Activated T-cell treated with anti-CD3 and anti-CD28 coated beads for 48 hours (primary cell): ENCODE results near the gene ZC3H10.
"Not testable (repeated sequence)": the region's sequence is repeated elsewhere in the genome, so short reads cannot be mapped to it uniquely, and the experiment has no call there.

Source experiments
- DNase-seq: peaks from one replicate; pipeline ENCODE4 v3.0.0-alpha.2; 2020; ENCODE audit warnings: low read depth

The ZC3H10 gene

GRCh38 chr12:56117778-56118687 lies at the start of gene ZC3H10:
ZC3H10 (plus strand) TSS chr12:56118266; CDS start chr12:56120563, 2,297 bp downstream.
- DNase-seq = peak; percentile 96

GRCh38 chr12:56071648-56072047 lies 46.4 kb upstream of the ZC3H10 start:
- no peak for DNase-seq

- no peak for DNase-seq
These were observed 43.7 kb upstream of the ZC3H10 start for GRCh38 chr12:56074396-56074795.

- DNase-seq = not testable (repeated sequence)
These were observed 40.1 kb upstream of the ZC3H10 start for GRCh38 chr12:56077966-56078365.

GRCh38 chr12:56078427-56078826 lies 39.6 kb upstream of the ZC3H10 start:
- DNase-seq = no peak

GRCh38 chr12:56078931-56079722 lies 38.9 kb upstream of the ZC3H10 start:
- DNase-seq = peak; percentile 49

GRCh38 chr12:56079723-56080555 lies 38.1 kb upstream of the ZC3H10 start, which contains the start of gene ERBB3:
ERBB3 (plus strand) TSS chr12:56080165; CDS start chr12:56080301, 136 bp downstream.
- peak; percentile 66 for DNase-seq

GRCh38 chr12:56080556-56081138 lies 37.4 kb upstream of the ZC3H10 start:
- DNase-seq = no peak

- DNase-seq = no peak
These were observed 36.4 kb upstream of the ZC3H10 start for GRCh38 chr12:56081393-56082347.

- no peak for DNase-seq
These were observed 35.7 kb upstream of the ZC3H10 start for GRCh38 chr12:56082382-56082781.

- no peak for DNase-seq
These were observed 35.1 kb upstream of the ZC3H10 start for GRCh38 chr12:56082967-56083366.

GRCh38 chr12:56084958-56085543 lies 33.0 kb upstream of the ZC3H10 start:
- DNase-seq = peak; percentile 14

GRCh38 chr12:56086096-56086495 lies 32.0 kb upstream of the ZC3H10 start:
- no peak for DNase-seq

GRCh38 chr12:56086608-56087007 lies 31.5 kb upstream of the ZC3H10 start:
- no peak for DNase-seq

- DNase-seq = no peak
These were observed 30.8 kb upstream of the ZC3H10 start for GRCh38 chr12:56087220-56087619.

- no peak for DNase-seq
These were observed 20.3 kb upstream of the ZC3H10 start for GRCh38 chr12:56097738-56098137.

- no peak for DNase-seq
These were observed 19.5 kb upstream of the ZC3H10 start for GRCh38 chr12:56098592-56098991.

- DNase-seq = no peak
These were observed 18.3 kb upstream of the ZC3H10 start for GRCh38 chr12:56099787-56100186.

- no peak for DNase-seq
These were observed 17.0 kb upstream of the ZC3H10 start for GRCh38 chr12:56101045-56101444.

GRCh38 chr12:56102683-56103065 lies 15.4 kb upstream of the ZC3H10 start:
- no peak for DNase-seq
